ENCODE results near the gene CTNNAL1. TPM values are rescaled to one million over a fixed set of nuclear protein-coding genes. Genes with fewer than 3 reads are reported as not detected.

CTNNAL1 gene
- total RNA-seq: 39.7 and 86.4 TPM in 2 replicates

GRCh38 chr9:109012876-109013678 is at the start of gene CTNNAL1:
Gene CTNNAL1 (minus strand): TSS chr9:109013499. CDS start chr9:109013442, 57 bp downstream.

GRCh38 chr9:108934323-108934893 is 78.9 kb downstream of the CTNNAL1 start, which contains the start of gene ABITRAM:
Gene ABITRAM (plus strand): TSS chr9:108934400. CDS start chr9:108934487, 87 bp downstream.

GRCh38 chr9:108933718-108934322 is 79.5 kb downstream of the CTNNAL1 start, which contains the start of gene ELP1:
Gene ELP1 (minus strand): TSS chr9:108934124. CDS start chr9:108931146, 2,978 bp downstream.

Other genes starting within 250 kb of the CTNNAL1 start
- gene ACTL7B, start 157.5 kb downstream of the CTNNAL1 start, total RNA-seq: not detected in 2 replicates
- not detected in 2 replicates for gene ACTL7A, start 151.2 kb downstream of the CTNNAL1 start, total RNA-seq
- gene ELP1, start 79.4 kb downstream of the CTNNAL1 start, total RNA-seq: 15.8 and 22.5 TPM in 2 replicates
- 4.1 and 6.0 TPM in 2 replicates for gene ABITRAM, start 79.1 kb downstream of the CTNNAL1 start, total RNA-seq
- gene TMEM245, start 106.4 kb upstream of the CTNNAL1 start, total RNA-seq: 50.4 and 61.5 TPM in 2 replicates
- gene FRRS1L, start 153.8 kb upstream of the CTNNAL1 start, total RNA-seq: 0.33 and 0.89 TPM in 2 replicates

Data from mesangial cell (primary cell).